ENCODE measurements around the gene LRRC47.

DNA sequence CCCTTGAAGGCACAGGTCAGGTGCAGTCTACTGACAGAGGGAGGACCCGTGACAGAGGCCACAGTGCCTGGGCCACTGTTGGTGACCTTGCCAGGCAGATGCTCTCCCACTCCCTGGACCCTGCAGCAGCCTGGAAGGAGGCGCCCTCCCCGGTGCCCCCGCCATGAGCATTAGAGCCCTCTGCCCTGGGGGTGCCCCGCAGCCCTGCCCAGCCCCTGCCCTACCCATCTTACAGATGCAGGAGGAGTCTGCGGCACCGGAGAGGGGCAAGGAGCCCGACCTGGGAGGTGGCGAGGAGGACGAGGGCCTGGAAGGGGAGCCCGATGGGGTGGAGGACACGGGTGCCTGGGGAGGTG, 33.4 kb downstream of the LRRC47 start:
- TF ChIP-seq, protein P1, sequence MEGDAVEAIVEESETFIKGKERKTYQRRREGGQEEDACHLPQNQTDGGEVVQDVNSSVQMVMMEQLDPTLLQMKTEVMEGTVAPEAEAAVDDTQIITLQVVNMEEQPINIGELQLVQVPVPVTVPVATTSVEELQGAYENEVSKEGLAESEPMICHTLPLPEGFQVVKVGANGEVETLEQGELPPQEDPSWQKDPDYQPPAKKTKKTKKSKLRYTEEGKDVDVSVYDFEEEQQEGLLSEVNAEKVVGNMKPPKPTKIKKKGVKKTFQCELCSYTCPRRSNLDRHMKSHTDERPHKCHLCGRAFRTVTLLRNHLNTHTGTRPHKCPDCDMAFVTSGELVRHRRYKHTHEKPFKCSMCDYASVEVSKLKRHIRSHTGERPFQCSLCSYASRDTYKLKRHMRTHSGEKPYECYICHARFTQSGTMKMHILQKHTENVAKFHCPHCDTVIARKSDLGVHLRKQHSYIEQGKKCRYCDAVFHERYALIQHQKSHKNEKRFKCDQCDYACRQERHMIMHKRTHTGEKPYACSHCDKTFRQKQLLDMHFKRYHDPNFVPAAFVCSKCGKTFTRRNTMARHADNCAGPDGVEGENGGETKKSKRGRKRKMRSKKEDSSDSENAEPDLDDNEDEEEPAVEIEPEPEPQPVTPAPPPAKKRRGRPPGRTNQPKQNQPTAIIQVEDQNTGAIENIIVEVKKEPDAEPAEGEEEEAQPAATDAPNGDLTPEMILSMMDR (IDR thresholded peaks at IDR 0.05), result no peak
- no peak for TF ChIP-seq POLR2A (IDR thresholded peaks at IDR 0.05)
